NCI-H2107 (cell line): ENCODE data around the gene TMED5.
A peak's percentile ranks its signal among the peaks of the same experiment; 100 is the strongest.
"Not testable (repeated sequence)": the region's sequence is repeated elsewhere in the genome, so short reads cannot be mapped to it uniquely, and the experiment has no call there.

Experiments
- DNase-seq: peaks from one replicate; lab custom pipeline; 2025; lab: John Stamatoyannopoulos, UW

Gene TMED5

GRCh38 chr1:93179886-93180722 is at the start of gene TMED5:
TSS of gene TMED5 (minus strand) at chr1:93180413. CDS start at chr1:93180242, 171 bp downstream.
- DNase-seq, result peak; percentile 95

- DNase-seq, result no peak
Measured at GRCh38 chr1:93223023-93223675, 42.9 kb upstream of the TMED5 start.

- no peak for DNase-seq
Measured at GRCh38 chr1:93221913-93222312, 41.7 kb upstream of the TMED5 start.

GRCh38 chr1:93220716-93221115 is 40.5 kb upstream of the TMED5 start:
- not testable (repeated sequence) for DNase-seq

- DNase-seq, result no peak
Measured at GRCh38 chr1:93219443-93219842, 39.2 kb upstream of the TMED5 start.

- no peak for DNase-seq
Measured at GRCh38 chr1:93215322-93215721, 35.1 kb upstream of the TMED5 start.

- DNase-seq, result no peak
Measured at GRCh38 chr1:93207211-93207610, 27.0 kb upstream of the TMED5 start.

- no peak for DNase-seq
Measured at GRCh38 chr1:93206567-93206954, 26.3 kb upstream of the TMED5 start.

- no peak for DNase-seq
Measured at GRCh38 chr1:93205892-93206566, 25.8 kb upstream of the TMED5 start.

GRCh38 chr1:93200714-93201113 is 20.5 kb upstream of the TMED5 start:
- DNase-seq, result no peak

GRCh38 chr1:93200086-93200620 is 19.9 kb upstream of the TMED5 start:
- DNase-seq, result no peak

- DNase-seq, result no peak
Measured at GRCh38 chr1:93199150-93199549, 18.9 kb upstream of the TMED5 start.

- DNase-seq, result no peak
Measured at GRCh38 chr1:93196591-93196990, 16.4 kb upstream of the TMED5 start.

- DNase-seq, result no peak
Measured at GRCh38 chr1:93194231-93194990, 14.2 kb upstream of the TMED5 start.

- DNase-seq, result no peak
Measured at GRCh38 chr1:93190432-93190831, 10.2 kb upstream of the TMED5 start.

GRCh38 chr1:93186667-93187066 is 6.5 kb upstream of the TMED5 start:
- DNase-seq, result no peak

- no peak for DNase-seq
Measured at GRCh38 chr1:93180723-93181613, 755 bp upstream of the TMED5 start, which contains the start of gene CCDC18. TSS of gene CCDC18 (plus strand) at chr1:93180724. CDS start at chr1:93183362, 2,638 bp downstream.

- no peak for DNase-seq
Measured at GRCh38 chr1:93178418-93178817, 1.8 kb downstream of the TMED5 start.

GRCh38 chr1:93177991-93178390 is 2.2 kb downstream of the TMED5 start:
- no peak for DNase-seq

GRCh38 chr1:93174638-93175037 is 5.6 kb downstream of the TMED5 start:
- not testable (repeated sequence) for DNase-seq

- no peak for DNase-seq
Measured at GRCh38 chr1:93172778-93173177, 7.4 kb downstream of the TMED5 start.
